AG09309 (cell line): ENCODE results near the gene ZNF547.
A peak's percentile ranks its signal among the peaks of the same experiment; 100 is the strongest.

ENCODE experiments used
- DNase-seq: peaks from one replicate; pipeline ENCODE4 v3.0.0-alpha.2; 2010; ENCODE audit warnings: low read depth
- H3K4me3 ChIP-seq: 2 replicates; pipeline ENCODE4 v1.5.1; 2011; ENCODE audit warnings: mild to moderate bottlenecking, low read depth, low read length, moderate library complexity; ENCODE audit not compliant: control insufficient read depth
- TF ChIP-seq, protein P1 (sequence below): IDR thresholded peaks from 2 replicates; pipeline ENCODE4 v1.5.1; 2011; ENCODE audit warnings: mild to moderate bottlenecking, low read depth, low read length, inconsistent platforms; ENCODE audit not compliant: insufficient read depth, control insufficient read depth; ENCODE audit errors: missing control alignments

The ZNF547 gene

DNA sequence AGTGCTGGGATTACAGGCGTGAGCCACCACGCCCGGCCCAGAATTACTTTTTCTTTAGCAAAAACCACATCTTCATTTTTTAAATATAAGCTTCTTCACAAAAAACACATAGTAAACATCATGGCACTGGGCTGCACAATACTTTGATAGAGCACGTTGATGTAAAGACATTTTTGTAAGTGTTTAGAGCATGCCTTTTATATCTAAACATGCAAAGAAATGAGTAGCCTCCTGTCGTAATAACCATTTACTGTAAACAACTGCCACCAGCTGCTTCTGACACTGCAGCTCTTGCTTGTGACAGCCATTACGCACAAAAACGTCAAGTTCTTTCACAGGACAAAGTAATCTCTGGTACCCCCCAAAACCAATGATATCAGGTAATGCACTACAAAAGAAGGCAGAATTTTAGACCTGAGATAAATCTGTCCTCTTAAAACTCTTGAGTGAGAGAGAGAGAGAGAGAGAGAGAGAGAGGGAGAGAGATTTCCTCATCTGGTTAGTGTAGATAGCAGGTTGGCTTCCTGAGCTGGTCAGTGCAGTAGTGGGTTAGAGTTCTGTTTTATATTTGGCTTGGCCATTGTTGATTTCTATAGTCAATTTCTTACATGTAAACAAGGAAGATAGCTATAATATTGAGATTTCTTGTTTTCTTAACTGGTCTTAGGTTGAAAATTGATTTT lies 19.6 kb downstream of the ZNF547 start:
- TF ChIP-seq, protein P1, sequence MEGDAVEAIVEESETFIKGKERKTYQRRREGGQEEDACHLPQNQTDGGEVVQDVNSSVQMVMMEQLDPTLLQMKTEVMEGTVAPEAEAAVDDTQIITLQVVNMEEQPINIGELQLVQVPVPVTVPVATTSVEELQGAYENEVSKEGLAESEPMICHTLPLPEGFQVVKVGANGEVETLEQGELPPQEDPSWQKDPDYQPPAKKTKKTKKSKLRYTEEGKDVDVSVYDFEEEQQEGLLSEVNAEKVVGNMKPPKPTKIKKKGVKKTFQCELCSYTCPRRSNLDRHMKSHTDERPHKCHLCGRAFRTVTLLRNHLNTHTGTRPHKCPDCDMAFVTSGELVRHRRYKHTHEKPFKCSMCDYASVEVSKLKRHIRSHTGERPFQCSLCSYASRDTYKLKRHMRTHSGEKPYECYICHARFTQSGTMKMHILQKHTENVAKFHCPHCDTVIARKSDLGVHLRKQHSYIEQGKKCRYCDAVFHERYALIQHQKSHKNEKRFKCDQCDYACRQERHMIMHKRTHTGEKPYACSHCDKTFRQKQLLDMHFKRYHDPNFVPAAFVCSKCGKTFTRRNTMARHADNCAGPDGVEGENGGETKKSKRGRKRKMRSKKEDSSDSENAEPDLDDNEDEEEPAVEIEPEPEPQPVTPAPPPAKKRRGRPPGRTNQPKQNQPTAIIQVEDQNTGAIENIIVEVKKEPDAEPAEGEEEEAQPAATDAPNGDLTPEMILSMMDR: no peak
- DNase-seq: no peak
- no peak overlapping the region for H3K4me3 ChIP-seq

- peak overlapping the region; percentile 96 for H3K4me3 ChIP-seq
- TF ChIP-seq, protein P1: no peak
- no peak for DNase-seq
These were observed 25.9 kb downstream of the ZNF547 start for GRCh38 chr19:57389194-57389729.

- TF ChIP-seq, protein P1: no peak
- peak within 1 kb of the TSS; percentile 96 for H3K4me3 ChIP-seq
- DNase-seq: peak; percentile 96
These were observed 26.6 kb downstream of the ZNF547 start, which contains the start of gene ZNF548 for GRCh38 chr19:57389730-57390598. ZNF548 (plus strand) TSS chr19:57389854; CDS start chr19:57390100, 246 bp downstream.

DNA sequence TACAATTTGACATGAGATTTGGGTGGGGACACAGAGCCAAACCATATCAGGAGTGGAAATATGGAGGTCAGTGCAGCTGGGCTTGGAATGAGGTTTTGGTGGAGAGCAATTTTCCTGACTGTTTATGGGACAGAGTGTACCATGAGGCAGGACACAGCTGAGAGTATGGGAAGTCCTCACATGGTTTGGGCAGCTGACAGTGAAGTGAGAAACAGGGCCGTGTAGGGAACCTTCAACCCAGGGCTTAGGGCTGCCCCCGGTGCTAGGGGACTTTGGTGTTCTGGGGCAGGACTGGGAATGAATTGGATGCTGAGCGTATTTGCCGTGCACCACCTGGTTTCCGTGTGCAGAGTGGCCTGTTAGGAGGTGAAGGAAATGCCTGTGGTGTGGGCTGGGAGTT lies 32.4 kb downstream of the ZNF547 start:
- DNase-seq: no peak
- TF ChIP-seq, protein P1: no peak
- no peak overlapping the region for H3K4me3 ChIP-seq

DNA sequence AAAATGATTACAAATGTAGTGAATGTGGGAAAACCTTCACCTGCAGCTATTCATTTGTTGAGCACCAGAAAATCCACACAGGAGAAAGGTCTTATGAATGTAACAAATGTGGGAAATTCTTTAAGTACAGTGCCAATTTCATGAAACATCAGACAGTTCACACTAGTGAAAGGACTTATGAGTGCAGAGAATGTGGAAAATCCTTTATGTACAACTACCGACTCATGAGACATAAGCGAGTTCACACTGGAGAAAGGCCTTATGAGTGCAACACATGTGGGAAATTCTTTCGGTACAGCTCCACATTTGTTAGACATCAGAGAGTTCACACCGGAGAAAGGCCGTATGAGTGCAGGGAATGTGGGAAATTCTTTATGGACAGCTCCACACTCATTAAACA lies 35.5 kb downstream of the ZNF547 start:
- TF ChIP-seq, protein P1: no peak
- no peak for DNase-seq
- H3K4me3 ChIP-seq: no peak overlapping the region

GRCh38 chr19:57403737-57404563 lies 40.6 kb downstream of the ZNF547 start:
- H3K4me3 ChIP-seq: no peak overlapping the region
- DNase-seq: no peak
- TF ChIP-seq, protein P1: no peak
